H1 (cell line): ENCODE results near the gene ALG5.

Source experiments
- CTCF ChIP-seq, 3 experiments: IDR thresholded peaks; 1 replicate in 2 of 3; 2 replicates in 1 of 3; pipeline versions ENCODE4 v1.5.1 to v1.6.1; 2011; ENCODE audit warnings: low read length in 3 of 3, mild to moderate bottlenecking in 3 of 3, inconsistent platforms in 2 of 3, low read depth in 1 of 3, moderate library complexity in 1 of 3; ENCODE audit not compliant: insufficient read depth in 1 of 3; ENCODE audit errors: control extremely low read depth in 1 of 3
- EZH2 ChIP-seq: fragments of 200-600 bp; sonication (generic); IDR thresholded peaks from 2 replicates; pipeline ENCODE4 v1.7.1; 2012; ENCODE audit warnings: low read depth, mild to moderate bottlenecking, moderate library complexity, low read length, inconsistent platforms; ENCODE audit not compliant: severe bottlenecking
- JUN ChIP-seq: IDR thresholded peaks from 2 replicates; pipeline ENCODE4 v1.6.1; 2011; ENCODE audit warnings: low read depth, mild to moderate bottlenecking, improper control_type of control experiment, low read length
- MAX ChIP-seq: IDR thresholded peaks from 2 replicates; pipeline ENCODE4 v1.6.1; 2012; ENCODE audit warnings: inconsistent platforms
- POLR2AphosphoS5 ChIP-seq: IDR thresholded peaks from 2 replicates; pipeline ENCODE4 v1.6.1; 2011; ENCODE audit warnings: low read depth, low read length
- ZNF274 ChIP-seq: IDR thresholded peaks from 2 replicates; pipeline ENCODE4 v1.7.0; 2012; ENCODE audit warnings: low read length, borderline replicate concordance; ENCODE audit errors: extremely low read depth

GRCh38 chr13:36986462-36987240 is 12.5 kb downstream of the ALG5 start:
- TF ChIP-seq CTCF (IDR thresholded peaks at IDR 0.05; ENCODE audit: control extremely low read depth in 1 of 3, insufficient read depth in 1 of 3, low read depth in 1 of 3, low read length in 3 of 3), result no peak
- no peak for TF ChIP-seq EZH2
- TF ChIP-seq JUN, result no peak
- no peak for TF ChIP-seq POLR2AphosphoS5
- TF ChIP-seq ZNF274, result no peak
- TF ChIP-seq MAX, result no peak
